Mesenchymal stem cell (in vitro differentiated cells and primary cell): ENCODE results near the gene CD4.

Source experiments
- DNase-seq: peaks from one replicate; pipeline ENCODE4 v3.0.0-alpha.2; 2013
- H2AFZ ChIP-seq: one replicate; pipeline ENCODE4 v1.6.1; 2013; ENCODE audit warnings: low read depth, mild to moderate bottlenecking, control low read depth, inconsistent platforms, low read length, moderate library complexity
- H2AK5ac ChIP-seq: 2 replicates; pipeline ENCODE4 v1.6.1; 2013; ENCODE audit warnings: low read length, moderate library complexity, mild to moderate bottlenecking, inconsistent platforms; ENCODE audit not compliant: severe bottlenecking
- H2BK120ac ChIP-seq: one replicate; pipeline ENCODE4 v1.6.1; 2013; ENCODE audit warnings: low read depth, mild to moderate bottlenecking, inconsistent platforms, low read length, moderate library complexity
- H2BK12ac ChIP-seq, 2 experiments: one replicate each; pipeline ENCODE4 v1.6.1; 2013; ENCODE audit warnings: inconsistent platforms in 2 of 2, low read length in 2 of 2, mild to moderate bottlenecking in 2 of 2, moderate library complexity in 2 of 2, control low read depth in 1 of 2
- H2BK15ac ChIP-seq: one replicate; pipeline ENCODE4 v1.6.1; 2013; ENCODE audit warnings: mild to moderate bottlenecking, low read depth, inconsistent platforms; ENCODE audit not compliant: poor library complexity, severe bottlenecking
- H2BK5ac ChIP-seq: 2 replicates; pipeline ENCODE4 v1.6.1; 2013; ENCODE audit warnings: low read depth, mild to moderate bottlenecking, low read length, control low read depth, inconsistent platforms; ENCODE audit not compliant: poor library complexity, severe bottlenecking
- H3K14ac ChIP-seq, 2 experiments: one replicate each; pipeline ENCODE4 v1.6.1; 2013; ENCODE audit warnings: inconsistent platforms in 2 of 2, low read length in 2 of 2, control low read depth in 1 of 2, mild to moderate bottlenecking in 1 of 2, moderate library complexity in 1 of 2
- H3K18ac ChIP-seq, 2 experiments: one replicate each; pipeline ENCODE4 v1.6.1; 2013; ENCODE audit warnings: inconsistent platforms in 2 of 2, low read length in 2 of 2, control low read depth in 1 of 2, low read depth in 1 of 2, mild to moderate bottlenecking in 1 of 2
- H3K23ac ChIP-seq, 2 experiments: one replicate each; pipeline ENCODE4 v1.6.1; 2013; ENCODE audit warnings: inconsistent platforms in 2 of 2, low read length in 2 of 2, mild to moderate bottlenecking in 2 of 2, moderate library complexity in 2 of 2, control low read depth in 1 of 2
- H3K27ac ChIP-seq: 2 replicates; pipeline ENCODE4 v1.5.1; 2013; ENCODE audit warnings: mild to moderate bottlenecking, moderate library complexity, low read length, control low read depth, inconsistent platforms; ENCODE audit not compliant: poor library complexity, severe bottlenecking
- H3K27me3 ChIP-seq, 2 experiments: 2 replicates each; pipeline versions ENCODE4 v1.6.1 to v1.7.0; 2013; ENCODE audit warnings: low read length in 2 of 2, mild to moderate bottlenecking in 2 of 2, moderate library complexity in 2 of 2, control low read depth in 1 of 2, inconsistent platforms in 1 of 2; ENCODE audit not compliant: control insufficient read depth in 1 of 2, insufficient read depth in 1 of 2
- H3K36me3 ChIP-seq, 2 experiments: 2 replicates each; pipeline versions ENCODE4 v1.6.1 to v1.7.0; 2013; ENCODE audit warnings: low read length in 2 of 2, control low read depth in 1 of 2, inconsistent platforms in 1 of 2, low read depth in 1 of 2, mild to moderate bottlenecking in 1 of 2; ENCODE audit not compliant: insufficient read depth in 2 of 2, control insufficient read depth in 1 of 2
- H3K4ac ChIP-seq, 2 experiments: one replicate each; pipeline ENCODE4 v1.6.1; 2013; ENCODE audit warnings: inconsistent platforms in 2 of 2, low read length in 2 of 2, mild to moderate bottlenecking in 2 of 2, moderate library complexity in 2 of 2, control low read depth in 1 of 2, low read depth in 1 of 2
- H3K4me1 ChIP-seq: 2 replicates; pipeline ENCODE4 v1.6.1; 2013; ENCODE audit warnings: low read depth, low read length, control low read depth; ENCODE audit not compliant: control insufficient read depth, insufficient read depth
- H3K4me2 ChIP-seq: 2 replicates; pipeline ENCODE4 v1.6.1; 2013; ENCODE audit warnings: low read length, mild to moderate bottlenecking, inconsistent platforms; ENCODE audit not compliant: poor library complexity, severe bottlenecking
- H3K4me3 ChIP-seq, 2 experiments: 2 replicates each; pipeline versions ENCODE4 v1.5.1 to v1.7.0; 2013; ENCODE audit warnings: low read length in 2 of 2, mild to moderate bottlenecking in 2 of 2, control low read depth in 1 of 2, low read depth in 1 of 2; ENCODE audit not compliant: insufficient read depth in 1 of 2
- H3K79me1 ChIP-seq: replicated peaks from 2 replicates; pipeline ENCODE4 v1.6.1; 2013; ENCODE audit warnings: mild to moderate bottlenecking, control low read depth, low read length, inconsistent platforms; ENCODE audit not compliant: poor library complexity, severe bottlenecking
- H3K9ac ChIP-seq: 2 replicates; pipeline ENCODE4 v1.7.0; 2013; ENCODE audit warnings: mild to moderate bottlenecking, low read length, moderate library complexity
- H3K9me3 ChIP-seq: 2 replicates; pipeline ENCODE4 v1.7.0; 2013; ENCODE audit warnings: mild to moderate bottlenecking, low read length; ENCODE audit not compliant: control insufficient read depth
- H4K8ac ChIP-seq: one replicate; pipeline ENCODE4 v1.6.1; 2013; ENCODE audit warnings: inconsistent platforms, mild to moderate bottlenecking, low read length, moderate library complexity
- H4K91ac ChIP-seq: one replicate; pipeline ENCODE4 v1.6.1; 2013; ENCODE audit warnings: mild to moderate bottlenecking, low read length, inconsistent platforms
- WGBS: methylation state at CpG from one replicate; pipeline ENCODE4 v1.1.7; 2013; ENCODE audit warnings: mixed read lengths; 5-methylcytosine and 5-hydroxymethylcytosine counted together

The CD4 gene

DNA sequence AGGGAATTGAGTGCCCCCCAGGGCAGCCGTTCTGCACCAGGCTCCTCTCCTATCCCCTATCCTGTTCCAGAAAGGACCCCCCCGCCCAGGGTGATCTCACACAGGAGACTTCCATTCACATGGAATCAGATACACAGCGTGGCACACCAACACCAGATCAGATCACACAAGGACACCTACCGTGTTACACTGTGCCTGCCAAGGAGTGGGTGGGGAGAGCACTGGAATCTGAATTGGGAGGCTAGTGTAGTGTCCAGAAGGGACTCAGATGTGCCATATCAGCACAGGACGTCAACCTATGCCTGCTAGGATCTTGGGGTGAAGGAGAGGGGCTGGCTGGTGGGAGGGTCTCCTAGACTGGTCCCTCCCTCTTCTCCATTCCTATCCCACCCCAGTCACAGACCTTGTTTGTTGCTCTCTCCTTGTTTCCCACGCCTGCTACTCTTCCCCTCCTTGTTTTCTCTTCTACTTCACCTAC is 20.9 kb upstream of the CD4 start:
- Histone ChIP-seq H3K27ac (no peak overlapping the region), H2AK5ac (peak overlapping the region; percentile 44), H3K36me3 (peaks cover 18 to 36% of the 10 kb centered on the region in 2 experiments), H4K91ac (no peak overlapping the region), H2AFZ (no peak overlapping the region), H3K4me2 (peak overlapping the region; percentile 85), H3K9me3 (no peaks in the 10 kb centered on the region), H3K4ac (peak overlapping the region in 1 of 2 experiments; percentile 15), H2BK120ac (no peak overlapping the region), H2BK5ac (no peak overlapping the region), H3K9ac (peak overlapping the region; percentile 89), H3K23ac (peak overlapping the region; percentile 23 to 42), H3K4me1 (peaks cover 40% of the 10 kb centered on the region), H3K18ac (no peak overlapping the region), H2BK15ac (no peak overlapping the region), H3K4me3 (peak overlapping the region; percentile 82 to 84), H3K79me1 (peaks cover 6% of the 10 kb centered on the region), H4K8ac (peak overlapping the region; percentile 51), H3K14ac (peak overlapping the region in 1 of 2 experiments; percentile 91), H2BK12ac (peak overlapping the region in 1 of 2 experiments; percentile 18), H3K27me3 (peaks cover 8 to 10% of the 10 kb centered on the region in 2 experiments)
- DNase-seq: peak; percentile 15
- WGBS: 7% methylated on average over 2 of the region's 6 CpGs

DNA sequence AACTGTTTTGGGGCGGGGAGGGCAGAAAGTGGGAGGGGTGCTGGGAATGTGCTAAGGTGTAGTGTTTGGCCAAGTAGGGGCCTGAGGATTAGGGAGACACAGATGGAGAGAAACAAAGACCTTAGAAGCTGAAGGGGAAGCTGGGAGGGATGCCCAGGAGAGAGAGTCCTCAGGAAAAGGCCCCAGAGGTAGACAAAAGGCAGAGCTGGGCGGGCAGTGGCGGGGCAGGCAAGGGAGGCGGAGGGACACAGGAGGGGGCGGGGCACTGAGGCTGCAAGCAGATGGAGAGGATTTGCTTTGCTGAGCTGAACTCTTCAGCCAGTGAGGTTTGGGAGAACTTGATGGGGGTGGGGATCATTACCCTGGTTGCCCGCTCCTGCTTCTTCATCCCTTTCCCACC is 20.3 kb upstream of the CD4 start:
- Histone ChIP-seq H3K23ac (no peak overlapping the region), H3K4me1 (peaks cover 40% of the 10 kb centered on the region), H4K8ac (no peak overlapping the region), H3K27ac (no peak overlapping the region), H3K14ac (no peak overlapping the region), H2AK5ac (peak overlapping the region; percentile 44), H2BK12ac (no peak overlapping the region), H4K91ac (no peak overlapping the region), H2BK120ac (no peak overlapping the region), H3K79me1 (peaks cover 6% of the 10 kb centered on the region), H2BK15ac (no peak overlapping the region), H3K27me3 (peaks cover 11 to 12% of the 10 kb centered on the region in 2 experiments), H3K4ac (no peak overlapping the region), H2BK5ac (no peak overlapping the region), H3K4me3 (peak overlapping the region; percentile 82 to 84), H3K18ac (no peak overlapping the region), H2AFZ (no peak overlapping the region), H3K9ac (peak overlapping the region; percentile 89), H3K4me2 (peak overlapping the region; percentile 85), H3K9me3 (no peaks in the 10 kb centered on the region), H3K36me3 (peaks cover 18 to 36% of the 10 kb centered on the region in 2 experiments)
- DNase-seq: peak; percentile 41
- WGBS: 63% methylated on average over 3 of the region's 6 CpGs

DNA sequence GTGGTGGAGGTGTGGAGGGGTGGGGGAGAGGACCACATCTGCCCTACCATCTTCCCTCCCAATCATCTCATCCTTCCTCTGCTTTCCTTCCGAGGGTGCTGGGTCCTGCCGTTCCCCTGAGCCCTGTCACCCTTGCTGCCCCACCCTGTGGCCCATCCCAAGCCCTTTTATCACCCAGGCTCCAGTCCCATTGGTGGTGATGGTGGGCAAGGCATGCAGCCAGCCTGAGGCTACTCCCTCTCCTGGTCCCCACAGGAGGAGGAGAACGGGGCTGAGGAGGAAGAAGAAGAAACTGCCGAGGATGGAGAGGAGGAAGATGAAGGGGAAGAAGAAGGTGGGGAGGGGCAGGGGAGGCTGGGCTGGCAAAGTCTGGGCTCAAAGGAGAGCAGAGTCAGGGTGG is 19.7 kb upstream of the CD4 start:
- Histone ChIP-seq H2BK15ac (no peak overlapping the region), H4K8ac (no peak overlapping the region), H2BK12ac (no peak overlapping the region), H3K27ac (no peak overlapping the region), H3K18ac (no peak overlapping the region), H2BK5ac (no peak overlapping the region), H2AK5ac (no peak overlapping the region), H2BK120ac (no peak overlapping the region), H3K4me2 (no peak overlapping the region), H3K14ac (no peak overlapping the region), H3K4ac (no peak overlapping the region), H3K79me1 (peaks cover 6% of the 10 kb centered on the region), H4K91ac (peak overlapping the region; percentile 10), H3K36me3 (peaks cover 18 to 38% of the 10 kb centered on the region in 2 experiments), H2AFZ (no peak overlapping the region), H3K4me3 (no peak overlapping the region), H3K4me1 (peaks cover 41% of the 10 kb centered on the region), H3K23ac (peak overlapping the region in 1 of 2 experiments; percentile 3), H3K9ac (no peak overlapping the region), H3K27me3 (peaks cover 15 to 18% of the 10 kb centered on the region in 2 experiments), H3K9me3 (no peaks in the 10 kb centered on the region)
- WGBS: 90% methylated on average over 2 of the region's 4 CpGs
- DNase-seq: no peak

DNA sequence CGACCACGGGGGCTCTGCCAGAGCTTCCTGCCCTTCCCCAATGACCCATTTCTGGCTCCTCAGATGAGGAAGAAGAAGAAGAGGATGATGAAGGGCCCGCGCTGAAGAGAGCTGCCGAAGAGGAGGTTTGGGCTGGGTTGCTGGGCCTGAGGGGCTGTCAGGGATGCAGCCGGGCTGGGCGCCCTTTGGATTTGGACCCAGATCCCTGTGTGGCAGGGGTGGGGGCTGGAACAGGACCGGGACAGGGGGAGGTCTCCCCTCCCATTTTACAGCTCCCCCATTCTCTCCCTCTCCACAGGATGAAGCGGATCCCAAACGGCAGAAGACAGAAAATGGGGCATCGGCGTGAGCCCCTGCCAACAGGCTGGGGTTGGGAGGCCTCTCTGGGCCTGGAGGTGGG is 19.2 kb upstream of the CD4 start:
- no peak overlapping the region for H2AFZ ChIP-seq
- H3K27ac ChIP-seq: no peak overlapping the region
- H3K36me3 ChIP-seq: peaks cover 18 to 43% of the 10 kb centered on the region in 2 experiments
- no peak overlapping the region for H3K23ac ChIP-seq
- DNase-seq: no peak
- H2AK5ac ChIP-seq: no peak overlapping the region
- no peak overlapping the region for H2BK15ac ChIP-seq
- H3K4ac ChIP-seq: no peak overlapping the region
- no peak overlapping the region for H4K8ac ChIP-seq
- H3K14ac ChIP-seq: no peak overlapping the region
- H4K91ac ChIP-seq: no peak overlapping the region
- no peaks in the 10 kb centered on the region for H3K9me3 ChIP-seq
- no peak overlapping the region for H3K9ac ChIP-seq
- 90% methylated on average over 3 of the region's 12 CpGs for WGBS
- H3K27me3 ChIP-seq: peaks cover 19 to 21% of the 10 kb centered on the region in 2 experiments
- H2BK12ac ChIP-seq: no peak overlapping the region
- no peak overlapping the region for H2BK5ac ChIP-seq
- H3K4me1 ChIP-seq: peaks cover 38% of the 10 kb centered on the region
- H3K79me1 ChIP-seq: peaks cover 6% of the 10 kb centered on the region
- H3K4me3 ChIP-seq: no peak overlapping the region
- no peak overlapping the region for H2BK120ac ChIP-seq
- H3K18ac ChIP-seq: no peak overlapping the region
- H3K4me2 ChIP-seq: no peak overlapping the region
